ENCODE measurements around the gene CRABP2. TPM values are rescaled to one million over a fixed set of nuclear protein-coding genes. Genes with fewer than 3 reads are reported as not detected.

CRABP2 gene
- total and polyA plus RNA-seq, 2 donors (not counting 3 experiments of a cell fraction or from before 2014, with no cell fraction given): 0.32 to 1.0 TPM

DNA sequence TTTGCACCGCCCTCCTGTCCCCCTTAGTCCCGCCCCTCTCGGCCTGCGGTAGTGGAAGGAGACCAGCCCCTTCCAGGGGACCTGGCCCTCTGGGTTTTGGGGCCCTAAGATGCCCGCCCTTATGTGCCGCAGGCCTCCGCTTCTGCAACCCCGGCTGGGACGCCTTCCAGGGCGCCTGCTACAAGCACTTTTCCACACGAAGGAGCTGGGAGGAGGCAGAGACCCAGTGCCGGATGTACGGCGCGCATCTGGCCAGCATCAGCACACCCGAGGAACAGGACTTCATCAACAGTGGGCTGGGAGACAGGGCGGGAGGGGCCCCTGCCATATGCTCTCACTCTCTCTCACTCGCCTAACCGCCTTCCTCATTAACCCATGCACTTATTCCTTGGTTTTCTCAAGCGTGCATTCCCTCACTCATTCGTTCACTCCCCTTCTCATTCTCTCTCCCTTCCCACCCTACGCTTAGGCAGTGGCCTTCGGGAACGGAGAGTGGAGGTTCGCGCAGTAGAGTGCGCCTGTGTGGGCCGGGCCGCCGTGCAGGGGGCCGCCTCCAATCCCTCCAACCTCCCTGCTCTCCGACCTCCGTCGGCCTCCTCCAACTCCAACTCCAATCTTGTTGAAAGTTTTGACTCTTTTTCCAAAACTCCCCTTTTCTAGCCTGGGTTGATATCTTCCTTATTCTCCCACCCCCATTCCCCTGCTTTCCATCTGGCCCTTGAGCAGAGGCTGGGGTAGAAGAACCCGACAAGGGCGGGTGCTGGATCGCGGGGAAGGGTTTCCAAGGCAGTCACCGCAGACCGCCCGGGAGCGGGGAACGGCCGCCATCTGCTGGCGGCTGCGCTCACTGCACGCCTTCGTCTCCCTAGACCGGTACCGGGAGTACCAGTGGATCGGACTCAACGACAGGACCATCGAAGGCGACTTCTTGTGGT lies 48.3 kb downstream of the CRABP2 start:
- Histone ChIP-seq H4K20me1 (replicated peaks; ENCODE audit: control insufficient read depth, extremely low read depth, insufficient read depth, low read length) (no peaks in the 10 kb centered on the region), H3K9me3 (replicated peaks; ENCODE audit: control insufficient read depth, insufficient read depth, low read length) (no peaks in the 10 kb centered on the region), H2AFZ (ENCODE audit: low read depth, low read length) (no peak overlapping the region), H3K79me2 (ENCODE audit: control insufficient read depth, insufficient read depth, low read length) (no peaks in the 10 kb centered on the region), H3K9ac (replicated peaks; ENCODE audit: extremely low read depth, insufficient read depth, low read length) (no peak overlapping the region), H3K4me1 (ENCODE audit: control insufficient read depth, extremely low read depth, insufficient read depth, low read length) (peaks cover 37% of the 10 kb centered on the region), H3K36me3 (ENCODE audit: control insufficient read depth in 2 of 2, extremely low read depth in 1 of 2, insufficient read depth in 2 of 2, low read length in 2 of 2) (no peaks in the 10 kb centered on the region), H3K27me3 (ENCODE audit: control insufficient read depth in 2 of 2, insufficient read depth in 2 of 2, low read length in 2 of 2) (peaks cover 3 to 9% of the 10 kb centered on the region in 2 experiments), H3K4me2 (ENCODE audit: insufficient read depth, low read length) (peak overlapping the region; percentile 55), H3K9me1 (replicated peaks; ENCODE audit: control insufficient read depth, extremely low read depth, insufficient read depth, low read length) (no peaks in the 10 kb centered on the region), H3K4me3 (replicated peaks in 1 of 3; ENCODE audit: insufficient read depth in 1 of 3, low read depth in 1 of 3, low read length in 3 of 3) (peak overlapping the region in 1 of 3 experiments; percentile 31), H3K27ac (ENCODE audit: insufficient read depth, low read depth, low read length) (no peak overlapping the region)
- POLR2A ChIA-PET: interaction anchor here (1.1 kb wide), 1 partner anchor 30 kb away, joined by 8 read pairs; no protein-coding TSS in a partner anchor
- intact Hi-C loops (cut with micrococcal nuclease): loop anchor here (1.0 kb wide), 2 partner anchors 31 to 73 kb away; no protein-coding TSS in a partner anchor
- no peak for TF ChIP-seq POLR2AphosphoS5 (IDR thresholded peaks at IDR 0.05; ENCODE audit: insufficient read depth, low read depth, low read length)
- peak; percentile 87 for TF ChIP-seq EZH2 (IDR thresholded peaks at IDR 0.05; ENCODE audit: borderline replicate concordance, low read depth, low read length, severe bottlenecking)
- no peak for TF ChIP-seq JUN (IDR thresholded peaks at IDR 0.05; ENCODE audit: borderline replicate concordance, insufficient read depth, insufficient read length, low read depth)
- TF ChIP-seq, protein P1, sequence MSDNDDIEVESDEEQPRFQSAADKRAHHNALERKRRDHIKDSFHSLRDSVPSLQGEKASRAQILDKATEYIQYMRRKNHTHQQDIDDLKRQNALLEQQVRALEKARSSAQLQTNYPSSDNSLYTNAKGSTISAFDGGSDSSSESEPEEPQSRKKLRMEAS (IDR thresholded peaks at IDR 0.05; ENCODE audit: insufficient read depth, insufficient read length): no peak
- TF ChIP-seq, protein P2, sequence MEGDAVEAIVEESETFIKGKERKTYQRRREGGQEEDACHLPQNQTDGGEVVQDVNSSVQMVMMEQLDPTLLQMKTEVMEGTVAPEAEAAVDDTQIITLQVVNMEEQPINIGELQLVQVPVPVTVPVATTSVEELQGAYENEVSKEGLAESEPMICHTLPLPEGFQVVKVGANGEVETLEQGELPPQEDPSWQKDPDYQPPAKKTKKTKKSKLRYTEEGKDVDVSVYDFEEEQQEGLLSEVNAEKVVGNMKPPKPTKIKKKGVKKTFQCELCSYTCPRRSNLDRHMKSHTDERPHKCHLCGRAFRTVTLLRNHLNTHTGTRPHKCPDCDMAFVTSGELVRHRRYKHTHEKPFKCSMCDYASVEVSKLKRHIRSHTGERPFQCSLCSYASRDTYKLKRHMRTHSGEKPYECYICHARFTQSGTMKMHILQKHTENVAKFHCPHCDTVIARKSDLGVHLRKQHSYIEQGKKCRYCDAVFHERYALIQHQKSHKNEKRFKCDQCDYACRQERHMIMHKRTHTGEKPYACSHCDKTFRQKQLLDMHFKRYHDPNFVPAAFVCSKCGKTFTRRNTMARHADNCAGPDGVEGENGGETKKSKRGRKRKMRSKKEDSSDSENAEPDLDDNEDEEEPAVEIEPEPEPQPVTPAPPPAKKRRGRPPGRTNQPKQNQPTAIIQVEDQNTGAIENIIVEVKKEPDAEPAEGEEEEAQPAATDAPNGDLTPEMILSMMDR (IDR thresholded peaks at IDR 0.05; ENCODE audit: extremely low read depth in 1 of 2, insufficient read depth in 1 of 2, low read depth in 1 of 2, low read length in 2 of 2): peak; percentile 95 to 100
- dilution Hi-C loops (cut with MboI; ENCODE audit: extremely low pct_ligation_motif_present, low sequenced_read_pairs): no loop called here
- FAIRE-seq: peak; percentile 84
- DNase-seq (ENCODE audit: low read depth, low spot score): peak; percentile 59
- no TSS peak for BruUV-seq (replicated peaks)
- CTCF ChIA-PET: interaction anchor here (0.6 to 8.7 kb wide), 14 partner anchors 8 to 277 kb away, joined by 3 to 237 read pairs (median 4); partner anchors contain the start of genes HAPLN2 and NES

Data from endothelial cell of umbilical vein (primary cell).